ENCODE results near the gene TMIE. TPM values are rescaled to one million over a fixed set of nuclear protein-coding genes. Genes with fewer than 3 reads are reported as not detected.

The TMIE gene
- total and polyA plus RNA-seq, 9 of the 15 experiments (the other 6 are each of a cell fraction or from before 2014, with no cell fraction given) = not detected

DNA sequence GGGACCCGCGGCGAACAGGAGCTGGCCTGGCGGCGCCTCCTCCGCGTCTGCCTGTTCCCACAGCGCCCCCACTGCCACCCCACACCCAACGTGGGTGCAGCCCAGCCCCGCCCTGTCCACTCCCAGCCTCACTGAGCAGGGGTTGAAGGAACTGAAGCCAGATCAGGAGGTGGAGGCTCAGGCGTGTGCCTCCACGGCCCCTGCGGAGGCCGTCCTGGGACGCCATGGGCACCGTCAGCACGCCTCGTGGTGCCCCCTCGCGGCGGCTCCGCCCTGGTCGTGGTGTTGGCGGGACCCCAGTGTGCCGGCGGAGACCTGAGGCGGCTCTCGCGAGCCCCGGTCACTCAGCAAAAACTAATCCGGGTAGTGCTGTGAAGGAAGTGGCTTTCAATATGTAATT lies 55.5 kb downstream of the TMIE start:
- peaks cover 14 to 45% of the 10 kb centered on the region in 2 experiments for H3K27me3 ChIP-seq (ENCODE audit: control insufficient read depth in 2 of 2, insufficient read depth in 2 of 2, low read length in 2 of 2)
- H2AFZ ChIP-seq (ENCODE audit: low read depth, low read length) = peak overlapping the region; percentile 47
- peak overlapping the region in 1 of 2 experiments; percentile 59; a peak in 2 of 4 replicates for H3K9ac ChIP-seq (ENCODE audit: insufficient read depth in 1 of 2, low read depth in 2 of 2, low read length in 2 of 2)
- no peak overlapping the region for H3K27ac ChIP-seq (ENCODE audit: extremely low read depth, low read depth, low read length)
- BruUV-seq (replicated peaks) = no TSS peak
- FAIRE-seq = no peak
- in situ Hi-C loops (cut with MboI) (no loop called here), intact Hi-C loops (cut with micrococcal nuclease) (no loop called here)
- H3K4me3 ChIP-seq = peak overlapping the region; percentile 4; the same call in 1 of the 2 replicates
- no peaks in the 10 kb centered on the region for H3K9me3 ChIP-seq (replicated peaks; ENCODE audit: control insufficient read depth, insufficient read depth, low read depth, low read length)
- ChIA-PET CTCF (ENCODE audit: low intra/inter-chr PET ratio) (no interaction called here), POLR2A (interaction anchor here (0.7 kb wide), 1 partner anchor 46 kb away, joined by 3 read pairs; no protein-coding TSS in a partner anchor)
- H3K4me1 ChIP-seq (replicated peaks in 1 of 2; ENCODE audit: control insufficient read depth in 2 of 2, insufficient read depth in 2 of 2, low read length in 2 of 2) = peaks cover 0 to 14% of the 10 kb centered on the region in 2 experiments; a peak in 2 of 5 replicates
- no peaks in the 10 kb centered on the region for H3K36me3 ChIP-seq (ENCODE audit: control insufficient read depth, insufficient read depth, low read length)
- DNase-seq (ENCODE audit: extremely low read depth in 1 of 4, low spot score in 3 of 4) = peak; percentile 33 to 68 (median 56)
- peak overlapping the region; percentile 55 for H3K4me2 ChIP-seq (ENCODE audit: insufficient read depth, low read length)
- peak; percentile 89 for ATAC-seq
- 10% methylated on average over 27 of the region's 31 CpGs for WGBS (ENCODE audit: insufficient coverage, low coverage, missing lambda C conversion rate)
- H3K79me2 ChIP-seq (ENCODE audit: control insufficient read depth, insufficient read depth, low read length) = no peaks in the 10 kb centered on the region
- H3K9me1 ChIP-seq (ENCODE audit: control insufficient read depth, insufficient read depth, low read length) = peaks cover 3% of the 10 kb centered on the region
- H4K20me1 ChIP-seq (replicated peaks; ENCODE audit: control insufficient read depth, insufficient read depth, low read length) = no peaks in the 10 kb centered on the region
- TF ChIP-seq CBX3 (IDR thresholded peaks at IDR 0.05; ENCODE audit: borderline replicate concordance in 1 of 2, low read length in 2 of 2) (no peak), CTBP1 (IDR thresholded peaks at IDR 0.05; ENCODE audit: borderline replicate concordance) (0 out of 2 replicates have a peak, but pooled peaks have one; percentile 26), RAD21 (CRISPR knock-in tag; conservative IDR thresholded peaks at IDR 0.05 in 1 of 2, IDR thresholded peaks at IDR 0.05 in 1 of 2) (peak in 1 of 2 experiments; percentile 36; a peak in 2 of 4 replicates), CREM (IDR thresholded peaks at IDR 0.05; ENCODE audit: low read depth) (peak; percentile 50; the same call in 1 of the 2 replicates), SIX5 (IDR thresholded peaks at IDR 0.05; ENCODE audit: borderline replicate concordance in 1 of 2, insufficient read depth in 1 of 2, low read depth in 1 of 2, low read length in 2 of 2) (no peak), JUND (IDR thresholded peaks at IDR 0.05; ENCODE audit: borderline replicate concordance, low read depth, low read length) (0 out of 2 replicates have a peak, but pooled peaks have one; percentile 22), JUND (tag; IDR thresholded peaks at IDR 0.05; ENCODE audit: borderline replicate concordance, low read depth, low read length) (no peak), ZFP91 (CRISPR knock-in tag; IDR thresholded peaks at IDR 0.05) (no peak), TARDBP (IDR thresholded peaks at IDR 0.05) (0 out of 2 replicates have a peak, but pooled peaks have one; percentile 26), CHD2 (IDR thresholded peaks at IDR 0.05; ENCODE audit: low read depth, low read length) (peak; percentile 89), TGIF2 (CRISPR knock-in tag; IDR thresholded peaks at IDR 0.05) (no peak), STAG1 (CRISPR knock-in tag; IDR thresholded peaks at IDR 0.05; ENCODE audit: borderline replicate concordance) (no peak), RHOXF2B (CRISPR knock-in tag; conservative IDR thresholded peaks at IDR 0.05) (no peak), SREBF1 (IDR thresholded peaks at IDR 0.05; ENCODE audit: borderline replicate concordance, low read depth, low read length) (no peak), L3MBTL2 (IDR thresholded peaks at IDR 0.05) (peak; percentile 34)
- TF ChIP-seq, protein P1, sequence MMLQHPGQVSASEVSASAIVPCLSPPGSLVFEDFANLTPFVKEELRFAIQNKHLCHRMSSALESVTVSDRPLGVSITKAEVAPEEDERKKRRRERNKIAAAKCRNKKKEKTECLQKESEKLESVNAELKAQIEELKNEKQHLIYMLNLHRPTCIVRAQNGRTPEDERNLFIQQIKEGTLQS (IDR thresholded peaks at IDR 0.05) = no peak
- TF ChIP-seq, protein P1 (CRISPR knock-in tag; conservative IDR thresholded peaks at IDR 0.05) = no peak
- TF ChIP-seq, protein P2, sequence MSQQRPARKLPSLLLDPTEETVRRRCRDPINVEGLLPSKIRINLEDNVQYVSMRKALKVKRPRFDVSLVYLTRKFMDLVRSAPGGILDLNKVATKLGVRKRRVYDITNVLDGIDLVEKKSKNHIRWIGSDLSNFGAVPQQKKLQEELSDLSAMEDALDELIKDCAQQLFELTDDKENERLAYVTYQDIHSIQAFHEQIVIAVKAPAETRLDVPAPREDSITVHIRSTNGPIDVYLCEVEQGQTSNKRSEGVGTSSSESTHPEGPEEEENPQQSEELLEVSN (IDR thresholded peaks at IDR 0.05; ENCODE audit: borderline replicate concordance in 1 of 2, extremely low read depth in 1 of 2, insufficient read depth in 1 of 2, insufficient read length in 1 of 2, low read depth in 1 of 2, low read length in 1 of 2, poor library complexity in 1 of 2, severe bottlenecking in 1 of 2) = peak; percentile 23 to 72

Data from K562 (cell line).